ENCODE measurements around the gene SLC39A10. TPM values are rescaled to one million over a fixed set of nuclear protein-coding genes. Genes with fewer than 3 reads are reported as not detected.

SLC39A10 gene
- polyA plus RNA-seq, 1 of the 3 experiments (the other 2 are of a cell fraction) = 12.3 TPM

DNA sequence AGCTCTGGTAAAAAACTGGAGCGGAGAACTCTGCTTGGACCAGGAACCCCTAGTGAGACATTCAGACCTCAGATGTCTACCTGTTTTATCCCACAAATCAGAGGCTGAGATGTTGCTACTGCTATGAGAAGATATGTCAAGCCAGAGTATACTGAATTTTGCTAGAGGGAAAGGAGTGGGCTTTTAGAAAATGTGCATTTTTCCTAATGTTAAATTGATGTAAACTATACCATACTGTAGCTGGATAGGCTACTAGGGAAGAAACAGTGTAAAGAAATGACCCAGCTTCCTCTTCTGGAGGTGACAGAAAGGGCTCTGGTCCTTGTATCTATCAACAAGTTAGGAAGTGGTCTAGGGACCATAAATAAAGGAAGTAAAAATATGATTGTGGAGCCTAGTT lies 65.0 kb downstream of the SLC39A10 start:
- ChIA-PET POLR2A (no interaction called here), CTCF (no interaction called here)
- Histone ChIP-seq H3K4me2 (no peak overlapping the region), H3K4me1 (ENCODE audit: control insufficient read depth in 1 of 2, insufficient read depth in 2 of 2, low read depth in 1 of 2, low read length in 1 of 2) (no peaks in the 10 kb centered on the region), H3K79me2 (ENCODE audit: insufficient read depth) (no peaks in the 10 kb centered on the region), H3K9ac (no peak overlapping the region), H3K27ac (ENCODE audit: low read depth in 2 of 2, low read length in 1 of 2) (no peak overlapping the region), H3F3A (replicated peaks; ENCODE audit: insufficient read depth) (no peaks in the 10 kb centered on the region), H4K20me1 (ENCODE audit: insufficient read depth) (no peaks in the 10 kb centered on the region), H3K9me2 (no peaks in the 10 kb centered on the region), H3K4me3 (ENCODE audit: low read depth in 2 of 2, low read length in 1 of 2) (no peak overlapping the region), H3K9me3 (no peaks in the 10 kb centered on the region), H3K27me3 (ENCODE audit: insufficient read depth) (no peaks in the 10 kb centered on the region), H2AFZ (ENCODE audit: low read depth) (no peak overlapping the region), H3K36me3 (replicated peaks in 1 of 2; ENCODE audit: control insufficient read depth in 1 of 2, insufficient read depth in 2 of 2, low read length in 1 of 2) (peaks cover 36 to 43% of the 10 kb centered on the region in 2 experiments)
- TF ChIP-seq SIN3A (IDR thresholded peaks at IDR 0.05; ENCODE audit: borderline replicate concordance, low read depth, low read length) (no peak), MEF2A (IDR thresholded peaks at IDR 0.05; ENCODE audit: borderline replicate concordance, low read depth) (no peak)
- WGBS (ENCODE audit: low lambda C conversion rate) = 100% methylated on average over 1 of the region's 1 CpG
- DNase-seq = no peak

DNA sequence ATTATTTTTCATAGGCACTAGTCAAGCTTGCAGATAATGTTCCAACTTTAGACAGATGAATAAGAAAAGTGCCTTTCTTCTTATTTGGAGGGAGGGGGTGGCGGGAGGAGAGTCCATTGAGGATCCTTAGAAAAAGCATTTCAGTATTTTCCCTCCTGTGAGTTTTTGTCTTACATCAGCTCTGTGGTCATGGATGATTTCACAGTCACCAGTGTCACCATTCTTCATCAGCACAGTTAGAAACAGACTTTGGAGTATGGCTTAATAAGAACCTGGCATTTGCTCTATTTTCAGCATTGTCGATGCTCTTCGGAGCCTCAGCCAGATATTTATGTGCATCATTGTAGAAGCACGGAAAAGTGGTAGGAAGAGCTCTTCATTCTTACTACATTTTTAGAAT lies 70.1 kb downstream of the SLC39A10 start:
- Histone ChIP-seq H3K9ac (no peak overlapping the region), H3K36me3 (replicated peaks in 1 of 2; ENCODE audit: control insufficient read depth in 1 of 2, insufficient read depth in 2 of 2, low read length in 1 of 2) (peaks cover 39 to 44% of the 10 kb centered on the region in 2 experiments), H3K79me2 (ENCODE audit: insufficient read depth) (no peaks in the 10 kb centered on the region), H3K9me3 (no peaks in the 10 kb centered on the region), H2AFZ (ENCODE audit: low read depth) (no peak overlapping the region), H3K27me3 (ENCODE audit: insufficient read depth) (no peaks in the 10 kb centered on the region), H3K27ac (ENCODE audit: low read depth in 2 of 2, low read length in 1 of 2) (no peak overlapping the region), H3K9me2 (no peaks in the 10 kb centered on the region), H4K20me1 (ENCODE audit: insufficient read depth) (no peaks in the 10 kb centered on the region), H3K4me3 (ENCODE audit: low read depth in 2 of 2, low read length in 1 of 2) (no peak overlapping the region), H3F3A (replicated peaks; ENCODE audit: insufficient read depth) (no peaks in the 10 kb centered on the region), H3K4me2 (no peak overlapping the region), H3K4me1 (ENCODE audit: control insufficient read depth in 1 of 2, insufficient read depth in 2 of 2, low read depth in 1 of 2, low read length in 1 of 2) (no peaks in the 10 kb centered on the region)
- CTCF ChIA-PET = interaction anchor here (1.4 kb wide), 1 partner anchor 9 kb away, joined by 3 read pairs; no protein-coding TSS in a partner anchor
- TF ChIP-seq RXRA (IDR thresholded peaks at IDR 0.05; ENCODE audit: borderline replicate concordance, low read depth) = no peak
- 94% methylated on average over 4 of the region's 4 CpGs for WGBS (ENCODE audit: low lambda C conversion rate)
- no peak for DNase-seq
- POLR2A ChIA-PET = no interaction called here

DNA sequence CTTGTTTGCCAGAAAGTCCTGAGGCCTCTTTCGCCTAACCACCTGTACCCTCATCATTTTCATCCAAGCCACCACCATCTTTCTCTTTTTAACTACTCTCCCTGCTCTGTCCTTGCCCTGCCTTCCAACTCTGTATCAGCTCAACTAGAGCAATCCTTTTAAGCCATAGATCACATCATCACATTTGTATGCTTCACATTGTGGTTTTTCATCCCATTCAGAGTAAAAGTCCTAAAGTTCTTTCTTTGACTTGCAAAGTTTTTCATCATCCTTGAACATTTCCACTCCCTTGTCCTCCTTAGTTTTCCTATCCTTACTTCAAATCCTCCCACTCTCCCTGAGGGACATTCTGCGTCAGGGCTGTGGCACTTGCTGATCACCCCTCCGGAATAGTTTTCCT lies 73.9 kb downstream of the SLC39A10 start:
- no peak overlapping the region for H3K27ac ChIP-seq (ENCODE audit: low read depth in 2 of 2, low read length in 1 of 2)
- H3K9me3 ChIP-seq = no peaks in the 10 kb centered on the region
- DNase-seq = no peak
- H3K36me3 ChIP-seq (replicated peaks in 1 of 2; ENCODE audit: control insufficient read depth in 1 of 2, insufficient read depth in 2 of 2, low read length in 1 of 2) = peaks cover 24 to 25% of the 10 kb centered on the region in 2 experiments
- peaks cover 0 to 3% of the 10 kb centered on the region in 2 experiments; a peak in 2 of 4 replicates for H3K4me1 ChIP-seq (ENCODE audit: control insufficient read depth in 1 of 2, insufficient read depth in 2 of 2, low read depth in 1 of 2, low read length in 1 of 2)
- CTCF ChIA-PET = no interaction called here
- WGBS (ENCODE audit: low lambda C conversion rate) = 99% methylated on average over 3 of the region's 3 CpGs
- no peaks in the 10 kb centered on the region for H4K20me1 ChIP-seq (ENCODE audit: insufficient read depth)
- H3K27me3 ChIP-seq (ENCODE audit: insufficient read depth) = no peaks in the 10 kb centered on the region
- H3K79me2 ChIP-seq (ENCODE audit: insufficient read depth) = no peaks in the 10 kb centered on the region
- TF ChIP-seq, protein P1, sequence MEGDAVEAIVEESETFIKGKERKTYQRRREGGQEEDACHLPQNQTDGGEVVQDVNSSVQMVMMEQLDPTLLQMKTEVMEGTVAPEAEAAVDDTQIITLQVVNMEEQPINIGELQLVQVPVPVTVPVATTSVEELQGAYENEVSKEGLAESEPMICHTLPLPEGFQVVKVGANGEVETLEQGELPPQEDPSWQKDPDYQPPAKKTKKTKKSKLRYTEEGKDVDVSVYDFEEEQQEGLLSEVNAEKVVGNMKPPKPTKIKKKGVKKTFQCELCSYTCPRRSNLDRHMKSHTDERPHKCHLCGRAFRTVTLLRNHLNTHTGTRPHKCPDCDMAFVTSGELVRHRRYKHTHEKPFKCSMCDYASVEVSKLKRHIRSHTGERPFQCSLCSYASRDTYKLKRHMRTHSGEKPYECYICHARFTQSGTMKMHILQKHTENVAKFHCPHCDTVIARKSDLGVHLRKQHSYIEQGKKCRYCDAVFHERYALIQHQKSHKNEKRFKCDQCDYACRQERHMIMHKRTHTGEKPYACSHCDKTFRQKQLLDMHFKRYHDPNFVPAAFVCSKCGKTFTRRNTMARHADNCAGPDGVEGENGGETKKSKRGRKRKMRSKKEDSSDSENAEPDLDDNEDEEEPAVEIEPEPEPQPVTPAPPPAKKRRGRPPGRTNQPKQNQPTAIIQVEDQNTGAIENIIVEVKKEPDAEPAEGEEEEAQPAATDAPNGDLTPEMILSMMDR (IDR thresholded peaks at IDR 0.05) = no peak
- TF ChIP-seq, protein P2, sequence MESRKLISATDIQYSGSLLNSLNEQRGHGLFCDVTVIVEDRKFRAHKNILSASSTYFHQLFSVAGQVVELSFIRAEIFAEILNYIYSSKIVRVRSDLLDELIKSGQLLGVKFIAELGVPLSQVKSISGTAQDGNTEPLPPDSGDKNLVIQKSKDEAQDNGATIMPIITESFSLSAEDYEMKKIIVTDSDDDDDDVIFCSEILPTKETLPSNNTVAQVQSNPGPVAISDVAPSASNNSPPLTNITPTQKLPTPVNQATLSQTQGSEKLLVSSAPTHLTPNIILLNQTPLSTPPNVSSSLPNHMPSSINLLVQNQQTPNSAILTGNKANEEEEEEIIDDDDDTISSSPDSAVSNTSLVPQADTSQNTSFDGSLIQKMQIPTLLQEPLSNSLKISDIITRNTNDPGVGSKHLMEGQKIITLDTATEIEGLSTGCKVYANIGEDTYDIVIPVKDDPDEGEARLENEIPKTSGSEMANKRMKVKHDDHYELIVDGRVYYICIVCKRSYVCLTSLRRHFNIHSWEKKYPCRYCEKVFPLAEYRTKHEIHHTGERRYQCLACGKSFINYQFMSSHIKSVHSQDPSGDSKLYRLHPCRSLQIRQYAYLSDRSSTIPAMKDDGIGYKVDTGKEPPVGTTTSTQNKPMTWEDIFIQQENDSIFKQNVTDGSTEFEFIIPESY (IDR thresholded peaks at IDR 0.05; ENCODE audit: borderline replicate concordance, low read depth) = no peak
- TF ChIP-seq, protein P3, sequence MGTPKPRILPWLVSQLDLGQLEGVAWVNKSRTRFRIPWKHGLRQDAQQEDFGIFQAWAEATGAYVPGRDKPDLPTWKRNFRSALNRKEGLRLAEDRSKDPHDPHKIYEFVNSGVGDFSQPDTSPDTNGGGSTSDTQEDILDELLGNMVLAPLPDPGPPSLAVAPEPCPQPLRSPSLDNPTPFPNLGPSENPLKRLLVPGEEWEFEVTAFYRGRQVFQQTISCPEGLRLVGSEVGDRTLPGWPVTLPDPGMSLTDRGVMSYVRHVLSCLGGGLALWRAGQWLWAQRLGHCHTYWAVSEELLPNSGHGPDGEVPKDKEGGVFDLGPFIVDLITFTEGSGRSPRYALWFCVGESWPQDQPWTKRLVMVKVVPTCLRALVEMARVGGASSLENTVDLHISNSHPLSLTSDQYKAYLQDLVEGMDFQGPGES (IDR thresholded peaks at IDR 0.05; ENCODE audit: low read depth, low read length) = no peak
- TF ChIP-seq JUND (IDR thresholded peaks at IDR 0.05) (no peak), CHD2 (IDR thresholded peaks at IDR 0.05; ENCODE audit: low read length, partially characterized antibody) (no peak), EZH2phosphoT487 (IDR thresholded peaks at IDR 0.05; ENCODE audit: borderline replicate concordance, low read depth) (no peak), MXI1 (IDR thresholded peaks at IDR 0.05; ENCODE audit: low read depth, low read length) (no peak)
- H3K9me2 ChIP-seq = no peaks in the 10 kb centered on the region
- no peak overlapping the region for H2AFZ ChIP-seq (ENCODE audit: low read depth)
- POLR2A ChIA-PET = no interaction called here
- H3F3A ChIP-seq (replicated peaks; ENCODE audit: insufficient read depth) = peaks cover 6% of the 10 kb centered on the region
- no peak overlapping the region for H3K4me3 ChIP-seq (ENCODE audit: low read depth in 2 of 2, low read length in 1 of 2)
- H3K9ac ChIP-seq = no peak overlapping the region
- H3K4me2 ChIP-seq = no peak overlapping the region
